Measurements from ENCODE around the gene ZNF638.

The ZNF638 gene

GRCh38 chr2:71462641-71463341 lies 131.2 kb downstream of the ZNF638 start:
- H3K27me3 Mint-ChIP-seq = peaks cover 8% of the 10 kb centered on the region
- no peak overlapping the region for H3K4me3 Mint-ChIP-seq
- H3K27ac Mint-ChIP-seq = no peak overlapping the region
- H3K4me1 Mint-ChIP-seq (ENCODE audit: low read depth) = peaks cover 7% of the 10 kb centered on the region
- H3K9me3 Mint-ChIP-seq (ENCODE audit: low read depth) = no peaks in the 10 kb centered on the region
- no peaks in the 10 kb centered on the region for H3K36me3 Mint-ChIP-seq

GRCh38 chr2:71463342-71463654 lies 131.7 kb downstream of the ZNF638 start:
- H3K27ac Mint-ChIP-seq = no peak overlapping the region
- H3K4me1 Mint-ChIP-seq (ENCODE audit: low read depth) = peaks cover 7% of the 10 kb centered on the region
- peaks cover 12% of the 10 kb centered on the region for H3K27me3 Mint-ChIP-seq
- H3K36me3 Mint-ChIP-seq = no peaks in the 10 kb centered on the region
- no peaks in the 10 kb centered on the region for H3K9me3 Mint-ChIP-seq (ENCODE audit: low read depth)
- H3K4me3 Mint-ChIP-seq = no peak overlapping the region

GRCh38 chr2:71464389-71464788 lies 132.8 kb downstream of the ZNF638 start:
- Mint-ChIP-seq H3K4me1 (ENCODE audit: low read depth) (peaks cover 7% of the 10 kb centered on the region), H3K36me3 (no peaks in the 10 kb centered on the region), H3K27ac (no peak overlapping the region), H3K27me3 (peaks cover 17% of the 10 kb centered on the region), H3K4me3 (no peak overlapping the region), H3K9me3 (ENCODE audit: low read depth) (no peaks in the 10 kb centered on the region)

- H3K9me3 Mint-ChIP-seq (ENCODE audit: low read depth) = no peaks in the 10 kb centered on the region
- peaks cover 7% of the 10 kb centered on the region for H3K4me1 Mint-ChIP-seq (ENCODE audit: low read depth)
- H3K4me3 Mint-ChIP-seq = no peak overlapping the region
- H3K27ac Mint-ChIP-seq = no peak overlapping the region
- H3K27me3 Mint-ChIP-seq = peaks cover 23% of the 10 kb centered on the region
- H3K36me3 Mint-ChIP-seq = no peaks in the 10 kb centered on the region
Observed at GRCh38 chr2:71465356-71465755, 133.8 kb downstream of the ZNF638 start.

GRCh38 chr2:71465961-71466300 lies 134.3 kb downstream of the ZNF638 start:
- Mint-ChIP-seq H3K9me3 (ENCODE audit: low read depth) (no peaks in the 10 kb centered on the region), H3K27ac (no peak overlapping the region), H3K36me3 (no peaks in the 10 kb centered on the region), H3K4me3 (no peak overlapping the region), H3K27me3 (peaks cover 23% of the 10 kb centered on the region), H3K4me1 (ENCODE audit: low read depth) (peaks cover 7% of the 10 kb centered on the region)

- Mint-ChIP-seq H3K27ac (no peak overlapping the region), H3K4me3 (peak overlapping the region; percentile 79), H3K36me3 (no peaks in the 10 kb centered on the region), H3K9me3 (ENCODE audit: low read depth) (no peaks in the 10 kb centered on the region), H3K4me1 (ENCODE audit: low read depth) (peaks cover 7% of the 10 kb centered on the region), H3K27me3 (peaks cover 23% of the 10 kb centered on the region)
Observed at GRCh38 chr2:71466301-71467179, 135.0 kb downstream of the ZNF638 start.

GRCh38 chr2:71467180-71467815 lies 135.7 kb downstream of the ZNF638 start:
- no peak overlapping the region for H3K27ac Mint-ChIP-seq

GRCh38 chr2:71468279-71469015 lies 136.9 kb downstream of the ZNF638 start:
- Mint-ChIP-seq H3K36me3 (no peaks in the 10 kb centered on the region), H3K27ac (no peak overlapping the region), H3K4me1 (ENCODE audit: low read depth) (peaks cover 7% of the 10 kb centered on the region), H3K9me3 (ENCODE audit: low read depth) (no peaks in the 10 kb centered on the region), H3K27me3 (peaks cover 26% of the 10 kb centered on the region), H3K4me3 (no peak overlapping the region)

More at GRCh38 chr2:71467180-71467815, 135.7 kb downstream of the ZNF638 start:
- no peaks in the 10 kb centered on the region for H3K36me3 Mint-ChIP-seq
- H3K27me3 Mint-ChIP-seq = peaks cover 26% of the 10 kb centered on the region
- no peaks in the 10 kb centered on the region for H3K9me3 Mint-ChIP-seq (ENCODE audit: low read depth)
- peak overlapping the region; percentile 79 for H3K4me3 Mint-ChIP-seq
- peaks cover 7% of the 10 kb centered on the region for H3K4me1 Mint-ChIP-seq (ENCODE audit: low read depth)

- H3K4me3 Mint-ChIP-seq = no peak overlapping the region
- H3K27me3 Mint-ChIP-seq = peaks cover 28% of the 10 kb centered on the region
- H3K27ac Mint-ChIP-seq = no peak overlapping the region
- H3K4me1 Mint-ChIP-seq (ENCODE audit: low read depth) = peaks cover 7% of the 10 kb centered on the region
- no peaks in the 10 kb centered on the region for H3K36me3 Mint-ChIP-seq
- H3K9me3 Mint-ChIP-seq (ENCODE audit: low read depth) = no peaks in the 10 kb centered on the region
Observed at GRCh38 chr2:71469403-71470398, 138.1 kb downstream of the ZNF638 start.

GRCh38 chr2:71471276-71471675 lies 139.7 kb downstream of the ZNF638 start:
- H3K4me3 Mint-ChIP-seq = no peak overlapping the region
- no peaks in the 10 kb centered on the region for H3K9me3 Mint-ChIP-seq (ENCODE audit: low read depth)
- peaks cover 28% of the 10 kb centered on the region for H3K27me3 Mint-ChIP-seq
- H3K27ac Mint-ChIP-seq = no peak overlapping the region
- peaks cover 7% of the 10 kb centered on the region for H3K4me1 Mint-ChIP-seq (ENCODE audit: low read depth)
- H3K36me3 Mint-ChIP-seq = no peaks in the 10 kb centered on the region

- Mint-ChIP-seq H3K4me3 (no peak overlapping the region), H3K4me1 (ENCODE audit: low read depth) (peaks cover 4% of the 10 kb centered on the region), H3K27ac (no peak overlapping the region), H3K9me3 (ENCODE audit: low read depth) (no peaks in the 10 kb centered on the region), H3K36me3 (no peaks in the 10 kb centered on the region), H3K27me3 (peaks cover 27% of the 10 kb centered on the region)
Observed at GRCh38 chr2:71472019-71472418, 140.4 kb downstream of the ZNF638 start.

- Mint-ChIP-seq H3K27me3 (peaks cover 16% of the 10 kb centered on the region), H3K4me3 (no peak overlapping the region), H3K27ac (no peak overlapping the region), H3K36me3 (no peaks in the 10 kb centered on the region), H3K4me1 (ENCODE audit: low read depth) (no peaks in the 10 kb centered on the region), H3K9me3 (ENCODE audit: low read depth) (no peaks in the 10 kb centered on the region)
Observed at GRCh38 chr2:71473346-71474031, 141.9 kb downstream of the ZNF638 start.

GRCh38 chr2:71474116-71474743 lies 142.6 kb downstream of the ZNF638 start:
- Mint-ChIP-seq H3K27ac (no peak overlapping the region), H3K9me3 (ENCODE audit: low read depth) (no peaks in the 10 kb centered on the region), H3K27me3 (peaks cover 11% of the 10 kb centered on the region), H3K4me3 (no peak overlapping the region), H3K36me3 (no peaks in the 10 kb centered on the region), H3K4me1 (ENCODE audit: low read depth) (no peaks in the 10 kb centered on the region)

Data from activated naive CD8-positive, alpha-beta T cell (primary cell).